MCF 10A (cell line): ENCODE data around the gene MAGI1. TPM values are rescaled to one million over a fixed set of nuclear protein-coding genes. Genes with fewer than 3 reads are reported as not detected.

Experiments used
- BruUV-seq: library from RNA; stranded (reverse); fragments of 400-500 nt; replicated peaks from 2 replicates; lab custom pipeline; 2021; lab: Mats Ljungman, UMichigan
- CTCF ChIA-PET: fragments of 300-600 bp; sonication (Branson Sonifier 250); formaldehyde crosslinking; extraction: SDS; loops from one replicate; lab custom pipeline; 2021; ENCODE audit warnings: antibody characterized with exemption, inconsistent platforms; lab: Yijun Ruan, JAX
- POLR2A ChIA-PET: fragments of 300-600, 350-650 bp; sonication (Branson Sonifier 250); formaldehyde crosslinking; extraction: SDS; loops from one replicate; lab custom pipeline; 2020; ENCODE audit warnings: antibody characterized with exemption, inconsistent platforms; lab: Yijun Ruan, JAX
- DNase-seq: peaks from one replicate; pipeline ENCODE4 v3.0.0-alpha.2; 2018; ENCODE audit not compliant: unreplicated experiment
- H3K27ac Mint-ChIP-seq: one replicate; pipeline ENCODE4 v1.8.0; 2022; ENCODE audit warnings: mild to moderate bottlenecking, low read depth, mixed read lengths; ENCODE audit not compliant: unreplicated experiment
- H3K27me3 Mint-ChIP-seq: one replicate; pipeline ENCODE4 v1.8.0; 2022; ENCODE audit warnings: mixed read lengths; ENCODE audit not compliant: insufficient read depth, unreplicated experiment
- H3K36me3 Mint-ChIP-seq: one replicate; pipeline ENCODE4 v1.8.0; 2022; ENCODE audit warnings: mild to moderate bottlenecking, moderate library complexity, mixed read lengths; ENCODE audit not compliant: insufficient read depth, unreplicated experiment
- H3K4me1 Mint-ChIP-seq: one replicate; pipeline ENCODE4 v1.8.0; 2022; ENCODE audit warnings: mixed read lengths; ENCODE audit not compliant: insufficient read depth, unreplicated experiment
- H3K4me3 Mint-ChIP-seq: one replicate; pipeline ENCODE4 v1.8.0; 2022; ENCODE audit warnings: mild to moderate bottlenecking, moderate library complexity, mixed read lengths; ENCODE audit not compliant: unreplicated experiment
- H3K9me3 Mint-ChIP-seq: one replicate; pipeline ENCODE4 v1.8.0; 2022; ENCODE audit warnings: mixed read lengths; ENCODE audit not compliant: unreplicated experiment
- CTCF ChIP-seq: fragments of 200-600 bp; IDR thresholded peaks from one replicate; pipeline ENCODE4 v1.8.0; 2022; ENCODE audit warnings: antibody characterized with exemption, mild to moderate bottlenecking; ENCODE audit not compliant: unreplicated experiment
- intact Hi-C: fragments of 100-400 bp; cut with micrococcal nuclease; formaldehyde crosslinking; loops from 2 replicates; pipeline ENCODE4 v1.14.1; 2022
- total RNA-seq: library from RNA; stranded (reverse); gene quantifications from 2 replicates; pipeline ENCODE4 v1.2.3, GENCODE V29; 2022

MAGI1 gene
- total RNA-seq, 1 experiment from 2014 or later, result 6.2 TPM

GRCh38 chr3:65687741-65688140 is 351.0 kb downstream of the MAGI1 start:
- BruUV-seq, result no TSS peak
- no peak for TF ChIP-seq CTCF

GRCh38 chr3:65685621-65686235 is 353.0 kb downstream of the MAGI1 start:
- TF ChIP-seq CTCF, result no peak
- H3K4me3 Mint-ChIP-seq, result no peak overlapping the region
- no peaks in the 10 kb centered on the region for H3K36me3 Mint-ChIP-seq
- H3K9me3 Mint-ChIP-seq, result no peaks in the 10 kb centered on the region
- ChIA-PET CTCF (interaction anchor here (0.5 kb wide), 1 partner anchor 330 kb away, joined by 3 read pairs; no protein-coding TSS in a partner anchor), POLR2A (no interaction called here)
- BruUV-seq, result no TSS peak
- intact Hi-C loops, result no loop called here
- H3K27ac Mint-ChIP-seq, result no peak overlapping the region
- DNase-seq, result no peak
- no peaks in the 10 kb centered on the region for H3K27me3 Mint-ChIP-seq
- no peaks in the 10 kb centered on the region for H3K4me1 Mint-ChIP-seq

More at GRCh38 chr3:65687741-65688140, 351.0 kb downstream of the MAGI1 start:
- no peak overlapping the region for H3K4me3 Mint-ChIP-seq
- ChIA-PET POLR2A (no interaction called here), CTCF (no interaction called here)
- intact Hi-C loops, result no loop called here
- no peak overlapping the region for H3K27ac Mint-ChIP-seq
- no peaks in the 10 kb centered on the region for H3K4me1 Mint-ChIP-seq
- H3K9me3 Mint-ChIP-seq, result no peaks in the 10 kb centered on the region
- DNase-seq, result no peak
- no peaks in the 10 kb centered on the region for H3K27me3 Mint-ChIP-seq
- no peaks in the 10 kb centered on the region for H3K36me3 Mint-ChIP-seq

- no peak for DNase-seq
- Mint-ChIP-seq H3K27ac (no peak overlapping the region), H3K36me3 (no peaks in the 10 kb centered on the region), H3K4me3 (no peak overlapping the region), H3K27me3 (no peaks in the 10 kb centered on the region), H3K4me1 (no peaks in the 10 kb centered on the region), H3K9me3 (no peaks in the 10 kb centered on the region)
- intact Hi-C loops, result no loop called here
- CTCF ChIA-PET, result interaction anchor here (0.6 to 1.6 kb wide), 4 partner anchors 30 to 674 kb away, joined by 4 to 7 read pairs (median 4); no protein-coding TSS in a partner anchor
- BruUV-seq, result no TSS peak
- TF ChIP-seq CTCF, result no peak
- POLR2A ChIA-PET, result interaction anchor here (0.7 kb wide), 1 partner anchor 220 kb away, joined by 3 read pairs; no protein-coding TSS in a partner anchor
These were observed 360.2 kb downstream of the MAGI1 start for GRCh38 chr3:65678516-65678915.

GRCh38 chr3:65677486-65678010 is 361.2 kb downstream of the MAGI1 start:
- POLR2A ChIA-PET, result no interaction called here
- Mint-ChIP-seq H3K4me1 (no peaks in the 10 kb centered on the region), H3K9me3 (no peaks in the 10 kb centered on the region)

More at GRCh38 chr3:65677486-65678010, 361.2 kb downstream of the MAGI1 start:
- no peak for DNase-seq
- Mint-ChIP-seq H3K27ac (no peak overlapping the region), H3K27me3 (no peaks in the 10 kb centered on the region), H3K4me3 (no peak overlapping the region), H3K36me3 (no peaks in the 10 kb centered on the region)
- CTCF ChIA-PET, result interaction anchor here (1.6 kb wide), 1 partner anchor 239 kb away, joined by 7 read pairs; no protein-coding TSS in a partner anchor
- TF ChIP-seq CTCF, result no peak
- no TSS peak for BruUV-seq
- intact Hi-C loops, result no loop called here
